T-helper 1 cell (primary cell): ENCODE results near the gene SYN1.

ENCODE experiments used
- DNase-seq, 5 donors: peaks; one replicate each; pipeline ENCODE4 v3.0.0-alpha.2; 2012 to 2020

SYN1 gene

DNA sequence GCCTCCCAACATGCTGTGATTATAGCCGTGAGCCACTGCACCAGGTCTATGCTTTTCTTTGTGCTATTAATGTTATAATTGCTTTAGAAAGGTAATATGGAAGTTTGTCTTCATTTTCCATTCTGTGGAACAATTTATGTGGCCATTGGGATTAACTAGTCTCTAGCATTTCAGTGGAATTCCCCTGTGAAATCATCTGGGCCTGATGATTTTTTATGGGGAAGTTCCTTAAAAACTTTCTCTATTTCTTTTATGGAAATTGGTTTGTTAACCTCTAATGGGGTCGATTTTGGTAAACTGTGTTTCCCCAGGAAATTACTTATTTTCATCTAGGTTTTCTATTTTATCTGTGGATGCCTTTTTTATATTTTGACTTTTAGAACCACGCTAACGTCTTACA, 26.1 kb downstream of the SYN1 start:
- DNase-seq, result no peak

DNA sequence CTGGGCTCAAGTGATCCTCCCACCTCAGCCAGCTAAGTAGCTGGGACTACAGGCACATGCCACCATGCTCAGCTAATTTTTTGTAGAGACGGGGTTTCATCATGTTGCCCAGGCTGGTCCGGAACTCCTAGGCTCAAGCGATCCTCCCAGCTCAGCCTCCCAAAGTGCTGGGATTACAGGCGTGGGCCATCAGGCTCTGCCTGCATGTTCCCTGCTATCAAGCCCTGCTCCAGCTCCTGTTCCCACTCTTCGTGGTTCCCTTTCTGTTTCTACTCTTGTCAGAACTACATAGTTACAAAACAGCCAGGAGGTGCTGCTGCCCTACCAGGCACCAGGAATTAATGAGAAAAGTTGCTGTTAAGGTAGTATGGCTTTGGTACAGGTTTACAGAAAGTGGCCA, 28.7 kb downstream of the SYN1 start:
- DNase-seq, result no peak

DNA sequence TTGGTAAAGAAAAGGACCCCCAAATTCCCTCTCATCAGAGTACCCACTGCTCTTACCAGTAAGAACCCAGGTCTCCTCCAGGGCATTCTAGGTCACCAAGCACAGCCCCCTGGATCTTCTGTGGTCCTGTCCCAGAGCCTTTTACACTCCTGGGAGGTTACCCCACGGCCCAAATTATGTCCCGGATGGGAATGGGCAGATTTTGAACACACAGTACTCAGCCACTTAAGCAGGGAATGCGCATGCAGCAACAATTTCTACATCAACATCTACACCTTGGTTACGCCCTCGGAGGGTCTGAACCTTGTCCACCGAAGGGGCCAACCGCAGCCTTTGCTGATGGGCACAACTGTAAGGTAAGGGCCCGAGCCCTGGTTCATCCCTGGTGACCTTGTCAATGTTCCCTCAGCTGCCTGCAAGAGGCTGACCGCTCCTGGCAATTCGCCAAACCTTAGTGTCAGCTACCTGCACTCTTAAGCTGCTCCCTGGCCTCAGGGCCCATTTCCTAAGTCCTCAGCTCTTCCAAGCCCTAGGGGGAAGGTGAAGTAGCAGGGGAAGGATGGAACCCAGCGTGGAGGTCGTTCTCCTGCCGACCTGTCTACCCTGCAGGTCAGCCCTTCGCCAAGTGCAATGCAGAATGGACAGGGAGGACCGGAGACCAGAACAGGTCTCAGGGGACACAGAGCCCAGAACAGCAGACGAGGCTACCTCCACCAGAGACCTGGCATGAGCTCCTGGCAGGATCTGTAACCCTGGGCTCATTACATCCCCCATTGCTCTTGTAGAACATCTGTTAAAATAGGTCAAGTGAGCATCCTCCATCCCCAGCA, 31.5 kb downstream of the SYN1 start:
- DNase-seq, result no peak

DNA sequence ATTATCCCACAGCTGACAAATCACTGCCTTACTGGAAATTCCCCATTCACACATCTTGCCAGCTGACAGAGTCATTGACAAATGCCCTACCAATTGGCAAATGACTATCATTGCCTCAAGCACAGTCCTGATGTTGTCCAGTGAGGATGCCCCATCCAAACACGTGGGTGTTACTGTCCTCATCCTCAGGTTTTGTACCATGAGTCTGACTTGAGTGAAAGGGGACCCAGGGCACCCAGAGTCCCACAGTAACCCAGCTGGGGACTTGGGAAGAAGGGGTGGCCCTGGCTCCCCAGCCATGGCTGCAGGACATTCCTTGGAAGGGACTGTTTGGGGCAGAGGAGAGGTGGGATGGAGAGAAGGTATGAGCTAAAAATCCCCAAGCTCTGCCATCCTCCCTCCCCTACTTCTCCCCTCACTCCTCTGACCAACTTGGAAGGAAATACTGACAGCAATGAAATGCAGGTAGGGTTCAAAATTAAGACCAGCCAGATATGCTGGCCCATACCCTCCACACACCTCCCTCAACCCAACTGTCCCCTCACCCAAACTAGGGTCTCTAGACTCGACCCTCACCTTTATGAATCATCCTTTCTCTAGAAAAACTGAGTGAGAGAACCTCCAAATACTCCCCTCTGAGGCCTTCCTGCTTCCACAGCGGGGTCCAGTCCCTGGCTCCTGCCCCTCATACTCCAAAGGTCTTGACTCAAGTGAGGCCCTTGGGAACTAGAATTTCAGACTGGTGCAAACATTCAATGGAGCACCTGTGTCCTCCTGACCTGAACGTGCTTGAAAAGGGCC, 32.4 kb downstream of the SYN1 start:
- DNase-seq, result no peak

DNA sequence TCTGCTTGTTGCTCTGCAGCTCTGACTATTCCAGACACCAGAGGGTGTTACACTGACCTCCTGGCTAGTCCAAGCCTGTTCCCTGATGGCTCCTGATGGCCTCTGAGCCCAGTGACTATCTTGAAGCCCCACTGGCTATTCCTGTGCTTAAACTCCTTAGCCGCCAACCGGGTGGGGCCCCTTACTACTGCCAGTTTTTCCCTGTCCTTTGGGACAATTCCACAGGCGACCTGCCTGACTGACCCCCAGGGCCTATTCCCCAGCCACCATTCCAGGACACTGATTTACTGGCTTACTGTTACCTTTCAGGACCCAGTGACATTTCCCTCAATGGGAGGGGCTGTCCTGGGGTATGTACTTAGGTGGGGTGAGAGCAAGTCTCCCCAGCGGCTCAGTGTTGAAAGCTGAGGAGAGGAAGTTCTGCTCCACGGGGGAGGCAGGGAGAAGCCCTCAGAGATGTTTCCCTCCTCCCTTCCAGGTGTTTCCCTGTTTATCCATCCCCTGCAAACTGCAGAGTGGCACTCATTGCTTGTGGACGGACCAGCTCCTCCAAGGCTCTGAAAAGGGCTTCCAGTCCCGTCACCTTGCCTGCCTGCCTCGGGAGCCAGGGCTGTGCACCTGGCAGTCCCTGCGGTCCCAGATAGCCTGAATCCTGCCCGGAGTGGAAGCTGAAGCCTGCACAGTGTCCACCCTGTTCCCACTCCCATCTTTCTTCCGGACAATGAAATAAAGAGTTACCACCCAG, 33.4 kb downstream of the SYN1 start:
- no peak for DNase-seq

DNA sequence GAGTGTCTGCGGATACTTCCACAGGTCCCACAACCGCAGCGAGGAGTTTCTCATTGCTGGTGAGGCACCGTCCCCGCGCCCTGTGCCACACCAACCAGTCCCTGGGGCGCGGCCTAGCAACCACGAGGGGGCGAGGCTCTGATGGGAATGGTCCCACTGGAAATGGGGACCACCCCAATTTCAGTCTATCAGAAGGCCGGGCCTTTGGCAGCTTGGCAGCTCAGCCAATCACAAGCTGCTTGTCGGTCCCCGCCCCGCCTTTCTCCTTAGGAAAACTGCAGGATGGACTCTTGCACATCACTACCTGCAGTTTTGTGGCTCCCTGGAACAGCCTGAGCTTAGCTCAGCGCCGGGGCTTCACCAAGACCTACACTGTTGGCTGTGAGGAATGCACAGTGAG, 34.4 kb downstream of the SYN1 start:
- no peak for DNase-seq

DNA sequence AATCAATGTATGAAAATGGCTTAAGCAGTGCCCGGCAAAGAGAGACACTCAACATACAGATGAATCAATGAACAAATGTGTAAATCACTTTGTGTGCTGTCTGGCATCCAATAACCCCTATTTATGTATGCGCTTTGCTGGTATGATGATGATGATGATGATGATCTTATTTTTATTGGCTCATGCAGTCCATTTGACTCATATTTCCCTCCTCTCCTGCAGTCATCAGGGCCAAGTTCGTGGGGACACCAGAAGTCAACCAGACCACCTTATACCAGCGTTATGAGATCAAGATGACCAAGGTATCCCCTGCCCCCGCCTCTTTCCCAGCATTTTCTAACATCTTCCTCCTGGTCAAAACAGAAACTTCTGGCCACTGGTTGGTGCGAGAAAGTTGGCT, 34.9 kb downstream of the SYN1 start:
- DNase-seq, result no peak

DNA sequence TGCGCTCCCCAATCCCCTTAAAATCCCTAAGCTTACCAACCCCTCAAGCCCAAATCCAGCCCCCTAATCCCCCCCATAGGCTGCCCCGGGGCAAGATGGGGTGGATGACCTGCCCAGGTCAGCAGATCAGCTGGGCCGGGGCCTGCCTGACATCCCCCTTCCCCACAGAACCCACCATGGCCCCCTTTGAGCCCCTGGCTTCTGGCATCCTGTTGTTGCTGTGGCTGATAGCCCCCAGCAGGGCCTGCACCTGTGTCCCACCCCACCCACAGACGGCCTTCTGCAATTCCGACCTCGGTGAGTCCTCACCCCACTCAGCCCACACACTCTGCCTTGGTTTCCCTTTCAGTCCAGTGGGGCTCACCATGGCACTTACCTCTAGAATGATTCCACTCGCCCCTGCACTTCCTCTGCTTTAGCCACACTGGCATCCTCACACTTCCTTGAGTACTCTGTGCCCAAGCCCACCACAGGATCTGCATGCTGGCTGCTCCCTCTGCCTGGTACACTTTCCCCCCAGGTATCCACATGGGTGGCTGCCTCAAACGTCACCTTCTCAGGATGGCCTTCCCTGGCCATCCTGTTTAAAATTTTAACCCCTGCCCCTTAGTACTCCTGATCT, 36.3 kb downstream of the SYN1 start:
- no peak for DNase-seq

DNA sequence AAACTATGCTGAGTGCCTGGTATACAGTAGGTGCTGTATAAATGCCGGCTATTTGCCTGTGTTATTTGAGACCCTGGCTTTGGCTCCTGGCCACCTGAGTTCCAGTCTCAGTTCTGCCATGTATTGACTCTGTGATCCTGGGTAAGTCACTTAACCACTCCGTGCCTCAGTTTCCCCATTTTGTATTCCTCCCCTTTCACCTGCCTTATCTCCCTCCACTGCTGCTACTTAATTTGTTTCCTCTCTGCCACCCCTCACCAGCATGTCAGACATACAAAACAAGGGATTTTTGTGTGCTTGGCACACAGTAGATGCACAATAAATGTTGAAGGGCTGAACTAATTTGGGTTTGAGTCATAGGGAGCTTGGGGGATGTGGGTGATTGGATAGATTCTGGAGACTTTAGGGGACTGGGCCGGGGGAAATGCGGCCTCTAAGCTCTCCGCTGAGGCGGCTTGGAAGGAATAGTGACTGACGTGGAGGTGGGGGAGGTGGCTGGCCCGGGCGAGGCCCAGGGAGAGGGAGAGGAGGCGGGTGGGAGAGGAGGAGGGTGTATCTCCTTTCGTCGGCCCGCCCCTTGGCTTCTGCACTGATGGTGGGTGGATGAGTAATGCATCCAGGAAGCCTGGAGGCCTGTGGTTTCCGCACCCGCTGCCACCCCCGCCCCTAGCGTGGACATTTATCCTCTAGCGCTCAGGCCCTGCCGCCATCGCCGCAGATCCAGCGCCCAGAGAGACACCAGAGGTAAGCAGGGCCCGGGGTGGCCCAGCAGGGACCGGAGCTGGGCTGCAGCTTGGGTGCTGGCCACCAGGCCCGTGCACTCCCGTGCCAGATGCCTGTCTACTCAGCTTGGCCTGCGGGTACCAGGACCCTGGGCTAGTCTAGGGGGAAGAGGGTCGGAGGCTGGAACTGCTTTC, 37.7 kb downstream of the SYN1 start, which contains the start of gene TIMP1:
TSS of gene TIMP1 (plus strand) at position 706 of the 917 bp plus-strand sequence. CDS start 980 bp downstream, outside the sequence.
- DNase-seq, result peak; percentile 58 to 87 (median 65)

DNA sequence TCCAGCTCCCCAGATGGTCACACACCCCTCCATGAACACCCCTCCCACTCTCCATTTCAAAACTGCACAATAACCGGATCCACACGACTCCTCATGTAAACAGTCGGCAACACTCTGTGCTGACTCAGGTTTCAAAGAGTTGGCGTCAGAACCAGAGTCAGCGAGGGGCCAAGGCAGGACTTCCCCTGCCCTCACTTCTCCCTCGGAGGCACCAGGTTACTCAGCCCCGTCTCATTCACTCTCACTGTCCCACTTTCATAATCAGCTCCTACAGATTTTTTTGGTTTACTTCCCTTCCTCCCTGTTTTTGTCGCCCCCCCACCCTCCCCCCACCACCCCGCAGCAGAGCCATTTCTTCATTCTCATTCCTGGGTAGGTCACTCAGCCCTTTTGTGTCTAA, 40.1 kb downstream of the SYN1 start:
- DNase-seq, result peak in 1 of 5 donors; percentile 54

DNA sequence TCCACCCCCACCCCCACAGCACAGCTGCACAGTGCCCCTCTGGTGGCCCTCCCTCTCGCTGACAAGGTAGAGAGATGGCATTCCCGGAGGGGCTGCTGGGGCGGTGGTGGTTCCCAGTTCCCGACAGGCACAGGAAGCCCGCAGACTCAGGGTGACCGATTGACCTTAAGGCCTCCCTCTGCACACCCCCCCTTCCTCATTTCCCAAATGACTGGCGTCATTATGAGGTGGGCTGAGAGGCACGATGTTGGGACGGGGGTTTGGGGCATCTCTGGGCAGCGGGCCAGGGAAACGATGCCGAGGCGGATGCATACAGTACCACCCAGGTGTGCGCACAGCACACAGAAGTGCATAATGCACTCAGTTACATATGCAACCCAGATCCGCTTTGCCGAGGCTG, 41.0 kb downstream of the SYN1 start:
- DNase-seq, result no peak

DNA sequence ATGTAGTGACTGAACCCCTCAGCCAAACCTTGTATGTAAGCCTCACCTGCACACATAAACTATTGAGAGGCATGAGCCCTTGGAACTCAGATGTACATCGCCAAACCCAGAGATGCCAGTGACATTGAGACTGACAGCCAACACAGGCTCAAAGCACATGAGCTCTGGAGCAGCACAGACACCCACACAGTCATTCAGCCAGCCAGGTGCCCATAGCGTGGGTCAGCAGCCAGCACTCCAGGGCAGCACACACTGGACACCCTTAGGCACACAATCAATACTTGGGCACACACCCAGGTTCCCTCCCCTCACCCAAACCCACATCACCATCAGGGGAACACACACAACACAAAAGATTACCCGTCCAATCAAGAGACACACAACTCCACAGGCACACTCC, 41.8 kb downstream of the SYN1 start:
- DNase-seq, result no peak

DNA sequence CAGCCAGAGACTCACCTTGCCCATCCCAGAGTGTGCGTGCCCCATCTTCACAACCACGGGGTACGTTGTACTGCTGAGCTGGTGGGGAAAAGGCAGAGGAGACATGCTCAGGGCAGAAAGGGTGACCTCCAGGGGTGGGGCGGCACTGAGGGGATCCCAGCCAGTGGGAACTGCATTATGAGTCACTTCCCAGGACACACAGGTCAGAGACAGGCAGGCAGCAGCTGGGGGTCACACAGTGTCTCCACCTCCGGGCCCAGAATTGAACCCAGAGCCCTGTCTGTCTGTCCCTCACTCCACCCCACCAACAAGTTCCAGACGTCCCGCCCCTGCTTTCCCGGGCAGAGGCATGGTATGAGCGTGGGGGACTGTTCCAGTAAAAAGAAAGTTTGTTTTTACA, 42.2 kb downstream of the SYN1 start:
- DNase-seq, result no peak

DNA sequence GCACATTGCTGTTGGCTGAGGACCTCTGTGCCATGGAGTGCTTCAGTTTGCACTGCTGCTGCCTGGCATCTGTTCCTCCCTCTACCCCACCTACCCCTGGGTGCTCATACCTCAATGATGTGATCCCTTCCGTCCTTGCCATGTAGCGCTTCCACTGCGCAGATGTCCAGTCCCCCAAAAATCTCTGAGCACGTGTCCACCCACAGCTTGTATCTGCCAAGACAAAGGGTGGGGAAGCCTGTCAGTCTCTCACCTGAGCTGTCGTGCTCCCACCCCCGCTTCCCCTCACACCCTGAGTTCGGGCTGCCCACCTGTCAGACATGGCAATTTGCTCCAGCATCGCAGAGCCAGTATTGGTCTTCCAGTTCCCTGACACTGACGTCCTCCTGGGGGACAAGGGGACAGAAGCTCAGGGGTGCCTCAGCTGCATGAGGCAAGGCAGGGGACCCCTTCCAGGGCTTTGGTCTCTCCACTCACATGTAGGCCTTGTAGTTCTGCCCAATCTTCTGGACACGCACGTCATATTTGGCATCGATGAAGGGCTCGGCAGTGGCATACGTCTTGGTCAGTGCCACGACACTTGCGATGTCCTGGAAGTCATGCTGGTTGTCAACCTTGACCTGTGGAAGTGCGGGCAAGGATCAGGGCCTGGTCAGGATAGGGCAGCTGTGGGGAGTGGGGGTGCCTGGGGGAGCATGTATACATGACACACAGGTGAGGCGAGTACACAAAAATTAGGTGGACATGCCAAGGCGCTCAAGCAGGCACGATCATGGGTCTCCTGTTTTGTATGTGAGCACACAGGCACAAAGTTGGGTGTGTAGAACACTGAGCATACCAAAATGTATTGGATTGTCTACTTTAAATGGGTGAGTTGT, 43.4 kb downstream of the SYN1 start:
- DNase-seq, result no peak

DNA sequence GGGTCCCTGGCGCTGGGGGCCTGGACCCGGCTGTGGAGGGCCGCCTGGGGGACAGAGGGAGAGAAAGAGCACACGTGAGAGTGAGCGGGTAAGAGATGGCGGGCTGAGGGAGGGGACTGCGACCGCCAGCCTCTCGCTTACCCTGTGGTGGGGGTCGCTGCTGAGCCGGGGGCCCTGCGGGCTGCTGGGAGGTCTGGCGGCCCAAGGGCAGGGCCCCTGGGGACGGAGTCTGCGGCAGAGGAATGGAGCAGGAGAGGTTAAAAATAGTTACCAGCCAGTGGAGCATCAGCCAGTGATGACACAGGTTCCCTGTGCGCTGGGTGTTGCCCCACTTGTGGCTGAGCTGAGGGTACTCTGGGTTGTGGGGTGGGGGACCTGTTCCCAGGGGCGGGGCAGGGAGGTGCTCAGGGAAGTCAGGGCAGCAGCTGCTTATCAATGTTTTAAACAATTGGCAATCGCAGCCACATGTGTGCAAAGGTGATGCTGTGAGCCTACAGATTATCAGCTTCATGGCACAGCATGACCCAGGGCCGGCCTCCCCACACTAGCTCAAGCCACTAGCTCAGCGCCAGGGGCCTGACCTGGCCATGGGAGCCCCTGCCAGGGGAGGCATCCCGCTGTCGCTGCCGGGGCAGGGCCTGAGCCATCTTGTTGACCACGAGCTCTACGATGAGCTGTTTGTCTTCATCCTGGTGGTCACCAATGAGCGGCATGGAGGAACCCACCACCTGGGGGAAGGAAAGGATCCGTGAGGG, 44.9 kb downstream of the SYN1 start:
- no peak for DNase-seq

DNA sequence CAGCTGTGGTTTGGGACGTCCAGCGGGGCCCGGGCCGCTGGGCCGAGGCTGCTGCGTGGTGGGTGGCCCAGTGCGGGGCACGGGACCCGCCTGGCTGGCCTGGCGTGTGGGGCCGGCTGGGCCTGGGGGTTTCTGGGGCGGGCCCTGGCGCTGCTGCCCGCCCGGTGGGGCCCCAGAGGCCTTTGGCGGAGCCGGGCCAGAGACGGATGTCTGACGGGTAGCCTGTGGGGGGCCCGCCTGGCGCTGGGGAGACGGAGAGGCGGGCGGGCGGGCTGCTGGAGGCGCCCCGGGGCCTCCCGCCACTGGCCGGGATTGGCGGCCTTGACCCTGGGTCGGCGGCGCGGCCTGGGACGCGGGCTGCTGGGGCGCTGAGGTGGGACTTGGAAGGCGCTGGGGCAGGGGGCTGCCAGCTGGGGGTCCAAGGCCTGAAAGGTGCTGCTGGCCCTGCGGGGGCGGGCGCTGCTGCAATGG, 45.5 kb downstream of the SYN1 start:
- DNase-seq, result no peak

DNA sequence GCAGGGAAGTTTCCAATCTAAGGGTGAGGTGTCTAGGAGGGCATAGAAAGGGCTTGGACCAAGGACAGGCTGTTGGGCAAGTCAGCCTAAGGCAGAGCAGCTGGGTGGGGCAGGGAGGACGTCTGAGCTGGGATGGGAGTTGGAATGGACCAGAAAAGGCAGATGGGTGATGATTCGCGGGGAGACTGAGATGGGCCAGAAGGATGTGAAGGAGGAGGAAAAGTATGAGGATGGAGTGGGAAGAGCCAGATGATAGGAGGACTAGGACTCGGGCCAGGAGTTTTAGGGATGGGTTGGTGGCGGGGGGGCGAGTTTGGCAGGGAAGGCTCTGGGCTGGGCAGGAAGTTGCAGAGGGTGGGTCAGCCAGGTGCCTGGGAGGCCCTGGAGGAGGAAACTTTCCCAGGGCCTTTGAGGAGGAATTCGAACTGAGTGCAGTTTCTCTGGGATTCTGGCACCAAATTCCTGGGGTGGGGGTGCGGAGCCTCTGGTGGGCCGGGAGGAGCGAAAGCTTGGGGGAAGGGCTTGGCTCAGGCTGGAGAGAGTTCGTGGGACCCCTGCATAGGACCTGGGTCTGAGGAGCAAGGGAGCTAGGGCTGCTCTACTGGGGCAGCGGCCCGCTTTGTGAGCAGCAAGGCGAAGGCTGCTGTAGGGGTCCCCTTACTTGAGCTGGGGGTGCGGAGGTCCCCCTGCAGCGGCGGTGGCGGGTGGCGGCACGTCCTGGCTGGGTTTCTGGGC, 46.1 kb downstream of the SYN1 start:
- DNase-seq, result no peak

DNA sequence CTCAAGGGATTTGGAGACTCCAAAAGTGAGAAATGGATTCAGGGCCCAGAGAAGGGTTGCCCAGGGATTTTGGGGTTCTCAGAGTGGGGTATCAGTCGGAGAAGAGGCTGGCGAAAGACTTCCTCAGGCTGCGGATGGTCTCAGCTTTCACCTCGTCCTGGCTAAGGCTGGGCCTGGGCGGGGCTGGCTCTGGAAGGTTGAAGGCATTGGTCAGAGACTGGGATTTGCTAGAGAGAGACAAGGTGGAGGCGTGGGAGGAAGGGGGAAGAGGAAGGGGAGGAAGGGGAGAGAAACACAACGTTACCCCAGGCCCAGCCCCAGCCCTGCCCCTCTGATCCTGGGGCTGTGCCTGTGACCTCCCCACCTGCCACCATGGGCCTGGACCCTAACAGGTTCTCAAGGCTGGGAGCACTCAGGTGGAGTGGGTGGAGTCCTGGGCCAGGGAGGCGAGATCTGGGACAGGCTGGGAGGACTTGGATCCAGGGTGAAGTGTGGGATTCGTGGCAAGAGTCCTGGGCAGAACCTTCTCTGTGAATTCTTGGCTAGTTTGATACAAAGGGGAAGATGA, 46.8 kb downstream of the SYN1 start:
- no peak for DNase-seq

DNA sequence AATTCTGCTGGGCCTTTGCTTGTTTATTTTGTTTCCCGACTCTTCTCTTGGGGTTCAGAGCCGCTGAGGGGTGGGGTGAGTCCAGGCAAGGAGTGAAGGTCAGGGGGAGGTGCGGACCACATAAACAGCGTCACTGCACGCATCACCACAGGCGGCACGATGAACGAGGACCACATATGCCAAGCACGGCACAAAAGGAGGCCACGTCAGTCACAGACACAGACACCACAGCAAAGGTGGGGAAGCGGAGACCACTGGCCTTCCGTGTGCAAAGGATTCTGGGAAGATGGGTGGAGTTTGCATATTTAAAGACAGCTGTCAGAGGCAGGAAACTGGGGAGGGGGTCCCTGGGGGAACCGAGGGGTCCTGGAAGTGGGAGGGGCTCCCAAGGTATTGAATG, 47.8 kb downstream of the SYN1 start:
- DNase-seq, result no peak
